Activated CD4-positive, CD25-positive, alpha-beta regulatory T cell treated with anti-CD3 and anti-CD28 coated beads, Interleukin-2, amount 50 U/mL, for 16 hours (primary cell): Measurements from ENCODE around the gene ACTMAP.
"Not testable (repeated sequence)": the region's sequence is repeated elsewhere in the genome, so short reads cannot be mapped to it uniquely, and the experiment has no call there.

ENCODE experiments used
- DNase-seq: peaks from one replicate; pipeline ENCODE4 v3.0.0-alpha.2; 2020; ENCODE audit warnings: low read depth, low spot score

ACTMAP gene

DNA sequence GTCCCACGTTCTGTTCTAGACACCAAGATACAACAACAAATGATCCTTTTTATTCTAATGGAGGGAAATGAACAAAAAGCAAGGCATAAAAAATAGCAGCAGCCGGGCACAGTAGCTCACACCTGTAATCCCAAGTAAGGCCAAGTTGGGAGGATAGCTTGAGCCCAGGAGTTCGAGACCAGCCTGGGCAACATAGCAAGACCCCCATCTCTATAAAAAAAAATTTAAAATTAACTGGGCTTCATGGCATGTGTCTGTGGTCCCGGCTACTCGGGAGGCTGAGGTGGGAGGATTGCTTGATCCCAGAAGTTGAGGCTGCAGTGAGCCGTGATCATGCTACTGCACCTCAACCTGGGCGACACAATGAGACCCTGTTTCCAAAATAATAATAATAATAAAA, 26.1 kb upstream of the ACTMAP start:
- DNase-seq, result no peak

DNA sequence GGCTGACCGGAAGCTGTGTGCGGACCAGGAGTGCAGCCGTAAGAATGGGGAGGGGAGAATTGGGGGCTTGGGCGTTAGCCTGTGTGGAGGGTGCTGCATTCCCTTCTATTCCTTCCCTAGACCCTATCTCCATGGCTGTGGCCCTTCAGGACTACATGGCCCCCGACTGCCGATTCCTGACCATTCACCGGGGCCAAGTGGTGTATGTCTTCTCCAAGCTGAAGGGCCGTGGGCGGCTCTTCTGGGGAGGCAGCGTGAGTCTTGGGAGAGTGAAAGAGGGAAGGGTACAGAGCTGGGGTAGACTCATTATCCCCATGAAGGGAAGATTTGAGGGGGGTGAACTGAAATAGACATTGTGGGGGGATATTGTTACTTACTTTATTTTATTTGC, 25.4 kb upstream of the ACTMAP start:
- no peak for DNase-seq

GRCh38 chr19:40774916-40775631, 24.8 kb upstream of the ACTMAP start, which contains the start of gene MIA:
MIA (plus strand) TSS chr19:40775521; CDS start chr19:40775543, 22 bp downstream.
- no peak for DNase-seq

GRCh38 chr19:40771101-40771862, 21.0 kb upstream of the ACTMAP start:
- DNase-seq, result not testable (repeated sequence)

DNA sequence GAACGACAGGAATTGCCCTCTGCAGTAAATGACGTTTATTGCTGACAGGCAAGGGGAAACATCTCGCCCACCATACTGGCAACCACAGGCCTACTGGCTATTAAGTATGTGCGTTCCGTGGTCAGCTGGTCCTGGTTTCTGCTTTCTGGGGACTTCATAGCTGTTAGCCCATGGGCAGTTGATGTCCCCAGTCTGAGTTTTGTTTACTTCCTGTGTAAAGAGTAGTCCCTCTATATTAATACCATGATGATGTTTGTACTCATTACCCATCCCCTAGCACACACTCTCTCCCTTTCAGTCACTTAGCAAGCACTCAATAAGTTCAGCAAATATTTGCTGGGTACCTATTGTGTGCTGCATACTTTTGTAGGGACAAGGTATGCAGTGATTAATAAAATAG, 18.6 kb upstream of the ACTMAP start:
- DNase-seq, result no peak

- not testable (repeated sequence) for DNase-seq
Measured at GRCh38 chr19:40766385-40766784, 16.1 kb upstream of the ACTMAP start.

GRCh38 chr19:40763963-40764362, 13.7 kb upstream of the ACTMAP start:
- no peak for DNase-seq

- no peak for DNase-seq
Measured at GRCh38 chr19:40763526-40763925, 13.2 kb upstream of the ACTMAP start.

- DNase-seq, result no peak
Measured at GRCh38 chr19:40762754-40763470, 12.6 kb upstream of the ACTMAP start.

DNA sequence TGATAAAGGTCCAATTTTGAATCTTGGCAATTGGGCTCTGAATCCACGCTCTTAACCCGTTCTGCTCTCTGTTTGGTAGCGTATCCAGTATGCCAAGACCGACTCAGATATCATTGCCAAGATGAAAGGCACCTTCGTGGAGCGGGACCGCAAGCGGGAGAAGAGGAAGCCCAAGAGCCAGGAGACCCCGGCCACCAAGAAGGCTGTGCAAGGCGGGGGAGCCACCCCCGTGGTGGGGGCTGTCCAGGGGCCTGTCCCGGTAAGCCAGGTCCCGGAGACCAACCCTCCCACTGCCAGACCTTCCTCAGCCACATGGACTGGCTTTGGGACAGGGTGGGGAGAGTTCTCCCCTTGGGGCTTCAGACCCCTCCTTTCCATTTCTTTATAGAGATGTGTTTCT, 9.1 kb upstream of the ACTMAP start:
- DNase-seq, result no peak

GRCh38 chr19:40758491-40758890, 8.2 kb upstream of the ACTMAP start:
- no peak for DNase-seq

DNA sequence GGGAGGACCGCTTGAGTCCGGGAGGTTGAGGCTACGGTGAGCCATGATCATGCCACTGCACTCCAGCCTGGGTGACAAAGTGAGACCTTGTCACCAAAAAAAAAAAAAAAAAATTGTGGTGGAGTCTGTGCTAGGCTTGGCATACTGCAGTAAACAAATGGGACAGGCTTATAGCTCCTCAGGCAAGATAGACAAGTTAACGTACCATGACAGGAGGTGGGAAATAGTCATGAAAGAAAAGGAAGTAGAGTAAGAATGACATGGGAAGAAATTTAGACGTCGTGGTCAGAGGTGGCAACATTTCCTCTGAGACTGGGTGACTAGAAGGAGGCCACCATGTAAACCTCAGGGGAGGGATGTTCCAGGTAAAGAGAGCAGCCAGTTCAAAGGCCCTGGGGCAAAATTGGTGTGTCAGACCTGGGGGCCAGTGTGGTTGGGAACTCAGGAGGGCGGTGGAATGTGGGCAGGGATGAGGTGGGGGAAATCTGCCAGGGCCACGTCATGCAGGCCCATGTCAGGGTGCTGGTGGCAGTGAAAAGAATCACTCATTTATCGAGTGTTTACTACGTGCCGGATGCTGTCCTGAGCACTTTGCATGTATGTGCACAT, 6.3 kb upstream of the ACTMAP start:
- DNase-seq, result no peak

- no peak for DNase-seq
Measured at GRCh38 chr19:40755791-40756190, 5.5 kb upstream of the ACTMAP start.

GRCh38 chr19:40755248-40755624, 5.0 kb upstream of the ACTMAP start:
- no peak for DNase-seq

GRCh38 chr19:40754611-40755247, 4.5 kb upstream of the ACTMAP start:
- peak; percentile 16 for DNase-seq

GRCh38 chr19:40752257-40752781, 2.0 kb upstream of the ACTMAP start:
- no peak for DNase-seq

GRCh38 chr19:40750874-40751537, 729 bp upstream of the ACTMAP start, which contains the start of gene SNRPA:
SNRPA (plus strand) TSS chr19:40751203; CDS start chr19:40751409, 206 bp downstream.
- DNase-seq, result peak; percentile 94

DNA sequence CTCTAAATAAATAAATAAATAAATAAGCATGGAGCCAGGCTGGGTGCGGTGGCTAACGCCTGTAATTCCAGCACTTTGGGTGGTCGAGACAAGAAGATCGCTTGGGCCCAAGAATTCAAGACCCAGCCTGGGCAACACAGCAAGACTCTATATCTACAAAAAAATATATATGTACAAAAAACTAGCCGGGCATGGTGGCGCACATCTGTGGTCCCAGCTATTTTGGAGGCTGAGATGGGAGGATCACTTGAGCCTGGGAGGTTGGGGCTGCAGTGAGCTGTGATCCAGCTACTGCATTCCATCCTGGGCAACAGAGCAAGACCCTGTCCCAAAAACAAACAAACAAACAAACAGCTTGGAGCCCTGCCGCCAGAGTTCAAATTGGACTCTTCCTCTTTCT, 2.7 kb downstream of the ACTMAP start:
- DNase-seq, result no peak

- DNase-seq, result no peak
Measured at GRCh38 chr19:40745402-40745780, 4.9 kb downstream of the ACTMAP start.

- DNase-seq, result no peak
Measured at GRCh38 chr19:40744554-40745401, 5.5 kb downstream of the ACTMAP start.
